Right lobe of liver (tissue), 4 donors: ENCODE measurements around the gene INS.

Experiments
- CTCF ChIP-seq, 4 donors: fragments of 200-600 bp in 3 of 4; fragments of 450-650 bp in 1 of 4; IDR thresholded peaks; one replicate each; pipeline versions ENCODE4 v1.5.1 to v1.8.0; 2016 to 2022; ENCODE audit warnings: antibody characterized with exemption in 4 of 4, mild to moderate bottlenecking in 2 of 4
- POLR2A ChIP-seq: fragments of 450-650 bp; IDR thresholded peaks from one replicate; pipeline ENCODE4 v1.6.1; 2017; ENCODE audit warnings: antibody characterized with exemption, mild to moderate bottlenecking
- donor health status: DM: no; HTN: no; CAD: no.
- donor health status: DM: no; HTN: no; CAD: no.
- donor health status: DM: no; HTN: yes; CAD: no.

- TF ChIP-seq CTCF (IDR thresholded peaks at IDR 0.05), result no peak
- TF ChIP-seq POLR2A, result no peak
These were observed 36.9 kb upstream of the INS start for GRCh38 chr11:2197771-2198520.
